ENCODE data around the gene PRSS56.
A peak's percentile ranks its signal among the peaks of the same experiment; 100 is the strongest.

PRSS56 gene

GRCh38 chr2:232519581-232520438 lies at the start of gene PRSS56:
Gene PRSS56 (plus strand): TSS chr2:232520388. CDS start chr2:232520599, 211 bp downstream.
- DNase-seq = no peak

DNA sequence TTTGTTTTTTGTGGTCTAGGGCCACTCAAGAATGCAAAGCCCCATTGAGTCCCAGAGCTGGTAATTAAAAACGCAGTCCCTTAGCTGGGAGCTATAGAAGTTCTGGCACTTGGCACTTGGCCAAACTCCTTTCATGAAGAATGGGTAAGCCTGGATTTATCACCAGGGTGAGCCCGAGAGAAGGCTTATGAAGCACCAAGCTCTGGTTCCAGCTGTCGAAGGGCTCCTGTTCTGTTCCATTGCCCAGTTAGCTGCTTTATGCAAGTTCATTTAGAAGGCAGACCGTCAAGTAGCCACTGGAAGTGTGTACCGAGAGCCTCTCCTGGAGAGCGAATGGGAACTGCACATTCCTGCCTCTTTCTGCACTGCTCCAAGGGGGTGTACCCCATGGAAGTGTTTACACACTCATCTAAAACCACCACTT lies 46.7 kb upstream of the PRSS56 start:
- DNase-seq = peak; percentile 40

DNA sequence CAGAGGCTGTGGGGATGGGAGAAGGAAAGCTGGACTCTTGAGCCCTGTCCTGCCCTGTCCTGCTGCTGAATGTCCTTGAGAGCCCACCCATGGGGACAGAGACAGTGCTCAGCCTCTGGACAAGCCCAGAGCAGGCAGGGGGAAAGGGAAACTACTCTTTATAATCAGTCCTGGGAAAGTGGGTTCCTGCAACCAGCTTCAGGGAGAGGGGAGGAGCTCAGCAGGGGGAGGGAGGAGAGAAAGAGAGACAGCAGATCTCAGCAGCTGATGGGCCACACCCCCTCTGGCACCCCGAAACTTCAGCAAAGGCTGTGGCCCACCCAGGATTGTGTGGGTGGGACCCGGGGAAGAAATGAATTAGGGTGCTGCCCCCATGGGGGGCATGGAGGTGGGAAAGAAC lies 44.1 kb upstream of the PRSS56 start:
- DNase-seq = no peak

- no peak for DNase-seq
Observed at GRCh38 chr2:232476791-232477190, 43.4 kb upstream of the PRSS56 start.

- no peak for DNase-seq
Observed at GRCh38 chr2:232477751-232478510, 42.3 kb upstream of the PRSS56 start.

DNA sequence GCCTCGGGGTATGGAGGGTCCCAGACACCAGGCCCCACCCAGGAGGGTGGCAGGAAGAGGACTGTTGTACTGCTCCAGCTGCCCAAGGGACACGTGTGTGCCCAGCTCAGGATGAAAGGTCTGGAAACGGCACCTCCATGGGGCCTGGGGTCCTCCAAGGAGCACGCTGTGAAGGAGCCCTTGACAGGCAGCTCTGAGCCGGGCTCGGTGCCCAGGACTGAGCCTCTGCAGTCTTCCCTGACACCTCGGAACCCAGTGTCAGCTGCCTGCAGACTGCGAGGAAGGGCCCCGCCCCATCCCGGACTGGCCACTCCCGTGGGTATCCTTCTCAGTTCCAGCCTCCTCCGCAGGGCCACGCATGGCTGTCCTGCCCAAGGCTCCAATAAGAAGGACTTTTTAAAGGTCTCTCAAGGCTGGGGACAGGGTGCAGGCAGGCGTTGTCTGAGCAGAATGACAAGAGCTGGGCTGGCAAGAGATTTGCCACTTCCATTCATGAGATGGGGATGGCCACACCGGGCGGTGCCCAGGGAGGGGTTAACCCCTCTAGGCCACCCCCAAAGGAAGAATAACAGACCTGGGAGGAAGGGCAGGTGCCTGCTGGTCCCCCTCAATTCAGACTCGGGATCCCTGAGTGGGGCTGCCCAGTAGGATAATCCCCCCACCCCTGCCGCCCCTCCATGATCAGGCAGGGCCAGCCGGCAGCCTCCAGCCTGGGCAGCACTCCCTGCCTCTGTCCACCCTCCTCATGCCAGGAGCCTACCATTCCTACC lies 41.4 kb upstream of the PRSS56 start:
- DNase-seq = no peak

DNA sequence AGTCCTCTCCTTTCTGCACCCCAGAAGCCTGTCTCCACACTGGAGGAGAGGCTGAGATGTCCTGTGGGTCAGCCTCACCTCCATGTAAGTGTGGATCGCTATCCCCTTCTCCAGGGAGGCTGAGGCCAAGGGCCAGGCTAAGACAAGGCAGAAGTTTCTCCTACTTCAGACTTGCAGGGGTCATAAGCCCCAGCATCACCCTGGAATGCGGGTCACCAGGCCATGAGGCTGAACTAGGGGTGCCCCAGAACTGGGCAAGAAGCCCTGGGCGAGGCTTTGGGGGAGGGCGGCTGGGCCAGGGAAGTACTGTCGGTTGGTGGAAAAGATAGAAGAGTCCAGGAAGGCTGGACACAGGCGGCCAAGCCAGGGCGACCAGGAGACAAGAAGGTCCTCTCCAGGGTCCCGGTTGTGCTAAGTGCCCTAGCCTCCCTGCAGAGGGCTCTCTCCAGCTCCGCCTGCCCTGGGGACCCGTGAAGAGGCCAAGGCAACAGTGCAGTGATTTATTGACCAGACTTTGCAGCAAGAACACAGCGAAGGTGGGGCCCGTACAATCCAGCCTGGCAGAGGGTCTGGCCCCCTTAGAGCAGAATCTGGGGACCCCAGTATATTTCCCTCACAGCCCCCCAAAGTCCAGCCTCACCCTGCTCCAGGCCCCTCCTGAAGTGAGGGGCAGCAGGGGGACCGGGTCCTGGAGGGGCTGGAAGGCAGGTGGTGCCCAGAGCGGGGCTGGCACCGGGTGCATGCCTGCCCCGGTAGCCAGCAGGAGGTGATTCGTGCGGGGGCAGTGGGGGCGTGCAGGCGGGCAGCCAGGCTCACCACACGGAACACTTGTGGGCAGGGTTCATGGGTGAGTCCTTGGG lies 40.6 kb upstream of the PRSS56 start:
- no peak for DNase-seq

DNA sequence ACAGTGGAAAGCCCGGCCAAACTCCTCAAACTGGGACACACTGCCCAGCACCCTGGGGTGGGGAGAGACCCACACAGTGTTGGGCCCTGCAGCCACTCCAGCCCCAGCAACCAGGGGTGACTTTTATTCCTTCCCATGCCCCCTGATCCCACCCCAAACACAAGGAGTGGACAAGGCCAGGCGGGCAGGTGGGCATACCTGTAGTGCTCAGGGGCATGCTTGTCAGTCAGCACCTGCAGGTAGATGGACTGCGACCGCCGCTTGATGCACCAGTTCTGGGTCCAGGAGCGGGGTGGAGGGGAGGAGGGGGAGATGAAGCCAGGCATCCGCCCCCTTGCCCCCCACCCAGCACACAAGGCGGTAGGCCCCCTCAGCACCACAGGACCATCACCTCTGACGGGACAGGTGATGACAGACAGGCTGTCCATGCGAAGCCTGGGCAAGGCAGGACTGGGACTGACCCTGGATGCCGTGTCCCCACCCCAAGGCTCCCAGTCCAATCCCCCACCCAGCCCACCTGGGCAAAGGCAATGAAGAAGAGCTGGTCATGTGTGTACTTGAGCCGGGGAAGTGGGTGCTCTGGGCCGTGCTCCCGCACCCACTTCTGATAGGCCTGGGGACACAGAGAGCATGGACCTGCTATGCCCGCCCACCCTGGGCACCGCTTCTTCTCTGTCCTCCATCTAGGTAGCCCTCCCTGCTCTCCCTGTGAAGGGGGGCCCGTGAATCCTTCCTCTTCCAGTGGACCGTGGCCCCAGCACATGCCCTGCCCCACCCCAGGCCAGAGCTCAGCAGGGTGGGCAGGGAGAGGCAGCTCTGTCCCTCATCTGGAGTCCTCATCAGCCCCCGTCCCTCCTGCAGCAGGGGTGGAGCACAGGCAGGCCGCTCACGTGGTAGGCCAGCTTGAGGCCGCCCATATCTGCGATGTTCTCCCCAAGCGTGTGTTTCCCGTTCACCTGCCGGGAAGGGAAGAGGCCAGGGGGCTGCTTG lies 39.7 kb upstream of the PRSS56 start:
- DNase-seq = no peak

DNA sequence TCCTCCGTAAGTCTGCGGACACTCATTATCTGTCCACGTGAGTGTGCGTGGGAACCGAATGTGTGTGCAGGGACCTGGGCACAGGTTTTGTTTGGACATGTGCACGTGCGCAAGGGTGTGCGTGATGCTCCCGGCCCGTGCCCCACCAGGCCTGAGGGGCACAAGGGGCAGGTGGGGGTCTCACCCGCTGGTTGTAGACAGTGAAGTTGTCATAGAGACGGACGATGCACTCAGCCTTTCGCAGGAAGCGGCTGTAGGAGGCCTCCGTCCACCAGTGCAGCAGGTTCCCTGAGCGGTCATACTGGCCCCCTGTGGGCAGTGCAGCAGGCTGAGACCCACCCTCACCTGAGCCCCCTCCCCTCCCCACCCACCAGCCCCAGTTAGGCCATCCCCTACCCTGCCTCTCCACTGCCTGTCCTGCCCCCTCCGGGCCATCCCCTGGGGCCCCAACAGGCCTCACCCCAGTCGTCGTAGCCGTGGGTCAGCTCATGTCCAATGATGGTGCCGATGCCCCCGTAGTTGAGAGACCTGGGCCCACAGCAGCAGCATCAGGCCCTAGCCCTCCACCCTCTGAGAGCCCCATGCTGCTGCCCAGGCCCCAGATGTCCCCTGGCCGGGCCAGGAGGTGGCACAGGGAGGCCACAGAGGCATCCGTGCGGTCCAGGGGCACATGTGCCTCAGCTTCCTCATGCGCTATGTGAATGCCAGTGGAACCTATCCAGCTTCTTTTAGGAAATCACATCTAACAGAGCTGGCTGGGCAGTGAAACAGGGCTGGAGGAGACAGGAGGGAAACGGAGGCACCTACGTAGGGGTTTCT lies 38.7 kb upstream of the PRSS56 start:
- DNase-seq = no peak

DNA sequence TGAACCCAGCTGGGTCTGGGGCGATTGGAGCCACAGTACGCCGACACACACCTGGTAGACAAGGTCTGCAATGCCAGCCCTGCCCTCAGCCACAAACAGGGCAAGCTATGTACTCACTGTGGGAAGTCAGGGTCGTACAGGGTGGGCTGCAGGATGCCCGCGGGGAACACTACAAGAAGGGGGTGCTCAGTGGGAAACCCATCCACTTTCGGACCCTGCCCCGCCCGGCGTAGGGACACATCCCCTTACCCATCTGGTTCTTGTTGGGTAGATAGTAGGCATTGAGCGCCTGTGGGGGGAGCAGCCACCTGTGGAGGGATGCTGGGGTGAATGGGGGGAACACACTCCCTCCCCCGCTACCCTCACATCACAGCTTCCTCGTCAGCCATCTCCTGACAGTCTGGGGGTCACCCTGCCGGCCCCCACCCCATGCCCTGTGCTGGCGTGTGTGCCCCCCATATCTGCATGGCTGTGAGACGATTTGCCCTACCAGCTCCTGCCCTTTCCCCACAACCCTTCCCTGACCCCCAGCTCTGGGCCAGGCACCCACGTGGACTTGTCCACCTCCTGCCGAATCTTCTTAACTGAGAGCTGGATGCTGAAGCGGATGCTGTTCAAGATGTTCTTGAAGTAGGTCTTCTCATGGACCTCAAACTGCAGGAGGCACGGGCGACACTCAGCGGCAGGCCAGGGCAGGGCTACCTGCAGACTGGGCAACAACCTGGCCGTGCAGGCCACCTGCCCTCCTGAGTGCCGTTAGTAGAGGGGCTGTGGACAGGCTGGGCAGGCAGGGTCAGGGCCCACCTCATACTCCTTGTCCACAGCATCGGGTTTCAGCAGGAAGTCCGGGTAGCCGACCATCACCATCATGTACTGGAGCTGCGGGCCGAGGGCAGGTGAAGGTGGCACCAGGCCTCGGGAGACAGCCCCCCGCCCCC lies 37.6 kb upstream of the PRSS56 start:
- no peak for DNase-seq

- DNase-seq = no peak
Observed at GRCh38 chr2:232483311-232483922, 36.8 kb upstream of the PRSS56 start.

DNA sequence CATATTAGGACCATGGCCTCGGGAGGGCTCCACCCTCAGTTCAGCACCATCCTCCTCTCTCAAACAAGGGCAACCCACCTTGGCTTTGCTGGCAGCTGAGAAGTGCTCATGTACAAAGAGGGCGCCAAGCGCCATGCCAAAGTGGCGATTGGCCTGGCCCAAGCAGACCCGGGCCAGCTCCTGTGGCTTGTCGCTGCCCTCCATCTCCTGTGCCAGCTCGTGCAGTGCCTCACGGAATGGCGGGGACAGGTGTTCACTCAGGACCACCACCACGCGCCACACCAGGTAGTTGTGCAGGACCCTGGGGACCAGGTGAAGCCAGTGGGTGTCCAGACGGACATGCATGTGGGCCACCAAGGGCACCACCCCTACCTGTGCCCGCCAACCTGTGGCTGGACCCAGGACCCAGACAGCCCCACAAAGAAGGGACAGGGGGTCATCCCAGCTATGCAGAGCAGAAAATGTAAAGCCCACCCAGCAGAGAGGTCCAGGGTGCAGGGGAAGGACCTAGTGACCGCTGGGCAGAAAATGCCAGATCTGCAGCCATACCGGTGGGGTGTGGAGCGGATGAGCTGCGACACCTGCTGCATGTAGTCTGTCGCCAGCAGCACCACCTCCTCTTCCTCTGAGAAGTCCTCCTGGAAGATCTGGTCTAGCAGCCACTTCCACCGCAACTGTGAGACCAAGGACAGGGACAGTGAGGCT lies 36.1 kb upstream of the PRSS56 start:
- DNase-seq = no peak

GRCh38 chr2:232484628-232485347 lies 35.4 kb upstream of the PRSS56 start:
- DNase-seq = no peak

DNA sequence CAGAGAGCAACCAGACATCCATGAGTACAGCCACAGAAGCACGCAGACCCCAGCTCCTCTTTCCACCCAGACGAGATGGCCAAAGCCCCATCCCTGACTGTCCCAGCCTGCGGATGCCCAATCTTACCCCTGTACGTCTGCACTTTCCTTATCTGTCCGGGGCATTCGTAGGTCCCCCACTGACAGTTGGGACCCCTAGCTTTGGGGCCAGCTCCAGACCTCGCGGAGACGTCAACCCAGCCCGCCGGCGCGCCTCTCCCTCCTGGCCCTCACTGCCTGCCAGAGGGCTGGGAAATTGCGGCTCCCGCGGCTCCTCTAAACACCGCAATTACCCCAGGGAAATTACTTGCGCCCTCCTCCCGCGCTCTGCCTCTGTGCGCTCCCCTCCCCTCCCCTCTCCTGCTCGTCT lies 34.8 kb upstream of the PRSS56 start:
- no peak for DNase-seq

GRCh38 chr2:232485757-232486557 lies 34.2 kb upstream of the PRSS56 start:
- no peak for DNase-seq
